ENCODE data around the gene ORC4. TPM values are rescaled to one million over a fixed set of nuclear protein-coding genes. Genes with fewer than 3 reads are reported as not detected.

The ORC4 gene
- total and polyA plus RNA-seq, 2 experiments from 2014 or later: 37.6 to 66.0 TPM

DNA sequence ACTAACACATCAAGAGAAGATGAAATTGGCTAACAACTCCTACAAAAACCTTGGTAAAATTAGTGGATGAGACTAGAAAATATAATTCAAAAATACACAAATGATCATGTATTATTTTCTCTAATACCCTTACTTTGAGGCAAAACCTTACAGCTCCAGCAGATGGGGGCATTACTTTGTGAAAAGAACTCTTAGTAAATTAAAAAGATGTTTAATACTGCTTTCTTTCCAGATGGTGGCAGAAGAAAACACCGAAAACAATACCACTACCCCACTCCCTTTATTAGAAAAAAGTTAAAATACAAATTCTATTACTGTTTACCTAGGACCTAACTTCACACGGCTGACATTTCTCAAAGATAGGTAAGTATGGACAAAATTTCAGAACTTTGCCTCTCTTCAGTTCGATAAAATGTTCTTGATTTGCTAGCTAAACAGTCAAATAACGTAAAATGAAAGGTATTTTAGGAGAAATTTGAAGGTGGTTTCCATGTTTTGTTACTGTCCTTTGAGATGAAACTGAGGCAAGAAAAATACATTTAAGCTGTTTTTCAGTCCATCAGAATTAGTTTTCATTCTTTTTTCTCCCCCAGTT lies 30.6 kb downstream of the ORC4 start:
- Histone ChIP-seq H3K9me3 (ENCODE audit: low read depth) (no peaks in the 10 kb centered on the region), H3K9me2 (replicated peaks; ENCODE audit: insufficient read depth) (no peaks in the 10 kb centered on the region), H3K36me3 (replicated peaks; ENCODE audit: insufficient read depth, low read depth) (no peaks in the 10 kb centered on the region), H3K4me1 (ENCODE audit: insufficient read depth) (no peaks in the 10 kb centered on the region), H3K79me2 (peaks cover 94% of the 10 kb centered on the region), H4K20me1 (ENCODE audit: insufficient read depth, poor library complexity, severe bottlenecking) (peaks cover 19% of the 10 kb centered on the region), H3K27me3 (no peaks in the 10 kb centered on the region), H3K4me2 (no peak overlapping the region), H2AFZ (no peak overlapping the region), H3K27ac (no peak overlapping the region), H3K4me3 (no peak overlapping the region)
- TF ChIP-seq, protein P1, sequence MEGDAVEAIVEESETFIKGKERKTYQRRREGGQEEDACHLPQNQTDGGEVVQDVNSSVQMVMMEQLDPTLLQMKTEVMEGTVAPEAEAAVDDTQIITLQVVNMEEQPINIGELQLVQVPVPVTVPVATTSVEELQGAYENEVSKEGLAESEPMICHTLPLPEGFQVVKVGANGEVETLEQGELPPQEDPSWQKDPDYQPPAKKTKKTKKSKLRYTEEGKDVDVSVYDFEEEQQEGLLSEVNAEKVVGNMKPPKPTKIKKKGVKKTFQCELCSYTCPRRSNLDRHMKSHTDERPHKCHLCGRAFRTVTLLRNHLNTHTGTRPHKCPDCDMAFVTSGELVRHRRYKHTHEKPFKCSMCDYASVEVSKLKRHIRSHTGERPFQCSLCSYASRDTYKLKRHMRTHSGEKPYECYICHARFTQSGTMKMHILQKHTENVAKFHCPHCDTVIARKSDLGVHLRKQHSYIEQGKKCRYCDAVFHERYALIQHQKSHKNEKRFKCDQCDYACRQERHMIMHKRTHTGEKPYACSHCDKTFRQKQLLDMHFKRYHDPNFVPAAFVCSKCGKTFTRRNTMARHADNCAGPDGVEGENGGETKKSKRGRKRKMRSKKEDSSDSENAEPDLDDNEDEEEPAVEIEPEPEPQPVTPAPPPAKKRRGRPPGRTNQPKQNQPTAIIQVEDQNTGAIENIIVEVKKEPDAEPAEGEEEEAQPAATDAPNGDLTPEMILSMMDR (IDR thresholded peaks at IDR 0.05; ENCODE audit: poor library complexity): peak; percentile 87
- no peak for TF ChIP-seq EZH2 (IDR thresholded peaks at IDR 0.05; ENCODE audit: borderline replicate concordance)
- 59% methylated on average over 4 of the region's 4 CpGs for WGBS (ENCODE audit: low lambda C conversion rate, missing lambda C conversion rate)
- DNase-seq (ENCODE audit: low spot score): peak; percentile 53

DNA sequence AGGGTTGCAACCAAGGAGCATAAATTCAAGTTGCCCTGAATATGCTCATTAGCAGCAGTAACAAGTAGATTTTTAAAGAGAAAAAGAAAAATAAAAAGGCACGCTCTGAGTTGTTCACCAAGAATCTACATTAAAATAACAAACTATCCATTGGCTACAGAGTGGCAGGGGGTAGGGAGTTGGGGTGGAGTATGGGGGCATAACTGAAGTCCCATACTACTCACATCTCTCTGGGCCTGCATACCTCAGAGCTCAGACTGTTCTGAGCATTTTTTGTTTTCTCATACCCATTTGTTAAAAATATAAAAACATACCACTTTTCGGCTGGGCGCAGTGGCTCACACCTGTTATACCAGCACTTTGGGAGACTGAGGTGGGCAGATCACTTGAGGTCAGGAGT lies 31.4 kb downstream of the ORC4 start:
- Histone ChIP-seq H3K79me2 (peaks cover 94% of the 10 kb centered on the region), H4K20me1 (ENCODE audit: insufficient read depth, poor library complexity, severe bottlenecking) (peaks cover 19% of the 10 kb centered on the region), H3K4me2 (no peak overlapping the region), H3K4me3 (no peak overlapping the region), H3K27me3 (no peaks in the 10 kb centered on the region), H3K9me2 (replicated peaks; ENCODE audit: insufficient read depth) (no peaks in the 10 kb centered on the region), H3K36me3 (replicated peaks; ENCODE audit: insufficient read depth, low read depth) (no peaks in the 10 kb centered on the region), H3K27ac (no peak overlapping the region), H3K4me1 (ENCODE audit: insufficient read depth) (no peaks in the 10 kb centered on the region), H2AFZ (no peak overlapping the region), H3K9me3 (ENCODE audit: low read depth) (no peaks in the 10 kb centered on the region)
- DNase-seq (ENCODE audit: low spot score): no peak
- TF ChIP-seq, protein P1 (IDR thresholded peaks at IDR 0.05; ENCODE audit: poor library complexity): no peak
- TF ChIP-seq EZH2phosphoT487 (IDR thresholded peaks at IDR 0.05; ENCODE audit: low read depth, severe bottlenecking, unreplicated experiment) (no peak), EZH2 (IDR thresholded peaks at IDR 0.05; ENCODE audit: borderline replicate concordance) (no peak)
- WGBS (ENCODE audit: low lambda C conversion rate, missing lambda C conversion rate): 97% methylated on average over 3 of the region's 3 CpGs

DNA sequence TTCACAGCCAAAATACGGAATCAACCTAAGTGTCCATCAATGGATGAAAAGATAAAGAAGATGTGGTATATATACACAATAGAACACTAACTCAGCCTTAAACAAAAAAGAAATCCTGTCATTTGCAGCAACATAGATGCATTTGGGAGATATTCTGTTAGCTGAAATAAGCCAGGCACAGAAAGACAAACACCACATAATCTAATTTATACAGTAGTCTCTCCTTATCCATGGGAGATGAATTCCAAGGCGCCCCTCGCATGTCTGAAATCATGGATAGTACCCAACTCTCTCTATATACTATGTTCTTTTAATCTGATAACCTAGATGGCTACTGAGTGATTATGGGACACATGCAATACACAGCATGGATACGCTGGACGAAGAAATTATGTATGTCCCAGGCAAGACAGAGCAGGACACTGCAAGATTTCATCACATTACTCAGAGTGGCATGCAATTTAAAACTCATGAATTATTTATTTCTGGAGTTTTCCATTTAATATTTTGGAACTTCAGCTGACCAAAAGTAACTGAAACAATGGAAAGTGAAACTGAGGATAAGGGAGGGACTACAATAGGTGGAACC lies 39.5 kb downstream of the ORC4 start:
- TF ChIP-seq EZH2phosphoT487 (IDR thresholded peaks at IDR 0.05; ENCODE audit: low read depth, severe bottlenecking, unreplicated experiment): no peak
- TF ChIP-seq EZH2 (IDR thresholded peaks at IDR 0.05; ENCODE audit: borderline replicate concordance): no peak
- TF ChIP-seq, protein P1 (IDR thresholded peaks at IDR 0.05; ENCODE audit: poor library complexity): no peak
- Histone ChIP-seq H3K9me3 (ENCODE audit: low read depth) (peaks cover 9% of the 10 kb centered on the region), H2AFZ (no peak overlapping the region), H3K4me3 (no peak overlapping the region), H3K27me3 (no peaks in the 10 kb centered on the region), H4K20me1 (ENCODE audit: insufficient read depth, poor library complexity, severe bottlenecking) (peaks cover 2% of the 10 kb centered on the region), H3K4me1 (ENCODE audit: insufficient read depth) (no peaks in the 10 kb centered on the region), H3K36me3 (replicated peaks; ENCODE audit: insufficient read depth, low read depth) (no peaks in the 10 kb centered on the region), H3K79me2 (peaks cover 95% of the 10 kb centered on the region), H3K4me2 (no peak overlapping the region), H3K27ac (no peak overlapping the region), H3K9me2 (replicated peaks; ENCODE audit: insufficient read depth) (no peaks in the 10 kb centered on the region)
- WGBS (ENCODE audit: low lambda C conversion rate, missing lambda C conversion rate): 93% methylated on average over 5 of the region's 5 CpGs
- no peak for DNase-seq (ENCODE audit: low spot score)
